Sigmoid colon (tissue), 4 donors: ENCODE results near the gene GPR15.

Source experiments
- EP300 ChIP-seq, 4 donors: sonication (generic); formaldehyde crosslinking; IDR thresholded peaks; one replicate each; pipeline ENCODE4 v1.6.1; 2017; ENCODE audit warnings: antibody characterized with exemption in 4 of 4
- POLR2A ChIP-seq, 2 donors: fragments of 450-650 bp; IDR thresholded peaks; one replicate each; pipeline ENCODE4 v1.6.1; 2016; ENCODE audit warnings: antibody characterized with exemption in 2 of 2, mild to moderate bottlenecking in 2 of 2, moderate library complexity in 2 of 2
- POLR2AphosphoS5 ChIP-seq, 4 donors: sonication (generic); formaldehyde crosslinking; IDR thresholded peaks; one replicate each; pipeline ENCODE4 v1.6.1; 2017; ENCODE audit warnings: antibody characterized with exemption in 4 of 4
- TF ChIP-seq, protein P1 (sequence below), 4 experiments: fragments of 450-650 bp in 3 of 4; fragments of 200-600 bp in 1 of 4; IDR thresholded peaks; one replicate each; pipeline ENCODE4 v1.5.1; 2016 to 2019; ENCODE audit warnings: antibody characterized with exemption in 4 of 4, mild to moderate bottlenecking in 3 of 4, moderate library complexity in 2 of 4

DNA sequence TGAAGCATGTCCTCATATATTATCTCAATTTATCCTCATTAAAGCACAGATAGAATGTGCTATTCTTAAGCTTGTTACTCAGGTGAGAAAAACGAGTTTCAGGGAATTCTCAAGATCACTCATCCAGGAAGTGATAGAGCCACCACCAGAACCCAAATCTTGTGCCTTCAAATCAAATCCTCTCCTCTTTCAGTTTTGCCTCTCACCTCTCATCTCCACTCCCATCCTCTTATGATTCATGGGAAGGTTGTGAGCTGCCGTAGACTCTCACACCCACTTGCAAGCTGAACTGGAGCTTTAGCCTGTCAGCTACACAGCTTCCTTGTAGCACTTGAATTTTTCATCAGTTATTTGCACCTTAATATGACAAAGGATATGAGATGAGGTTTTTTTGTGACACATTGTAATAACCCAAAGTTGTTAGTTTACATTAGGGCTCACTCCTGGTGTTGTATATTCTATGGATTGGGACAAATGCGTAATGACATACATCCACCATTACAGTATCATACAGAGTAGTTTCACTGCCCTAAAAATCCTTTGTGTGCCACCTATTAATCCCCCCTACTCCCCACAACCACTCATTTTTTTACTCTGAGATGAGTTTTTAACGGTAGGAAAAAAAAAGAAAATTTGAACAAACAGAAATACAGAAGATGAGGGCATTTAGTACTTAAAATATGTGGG lies 25.7 kb downstream of the GPR15 start:
- TF ChIP-seq, protein P1, sequence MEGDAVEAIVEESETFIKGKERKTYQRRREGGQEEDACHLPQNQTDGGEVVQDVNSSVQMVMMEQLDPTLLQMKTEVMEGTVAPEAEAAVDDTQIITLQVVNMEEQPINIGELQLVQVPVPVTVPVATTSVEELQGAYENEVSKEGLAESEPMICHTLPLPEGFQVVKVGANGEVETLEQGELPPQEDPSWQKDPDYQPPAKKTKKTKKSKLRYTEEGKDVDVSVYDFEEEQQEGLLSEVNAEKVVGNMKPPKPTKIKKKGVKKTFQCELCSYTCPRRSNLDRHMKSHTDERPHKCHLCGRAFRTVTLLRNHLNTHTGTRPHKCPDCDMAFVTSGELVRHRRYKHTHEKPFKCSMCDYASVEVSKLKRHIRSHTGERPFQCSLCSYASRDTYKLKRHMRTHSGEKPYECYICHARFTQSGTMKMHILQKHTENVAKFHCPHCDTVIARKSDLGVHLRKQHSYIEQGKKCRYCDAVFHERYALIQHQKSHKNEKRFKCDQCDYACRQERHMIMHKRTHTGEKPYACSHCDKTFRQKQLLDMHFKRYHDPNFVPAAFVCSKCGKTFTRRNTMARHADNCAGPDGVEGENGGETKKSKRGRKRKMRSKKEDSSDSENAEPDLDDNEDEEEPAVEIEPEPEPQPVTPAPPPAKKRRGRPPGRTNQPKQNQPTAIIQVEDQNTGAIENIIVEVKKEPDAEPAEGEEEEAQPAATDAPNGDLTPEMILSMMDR (IDR thresholded peaks at IDR 0.05), result no peak
- TF ChIP-seq POLR2AphosphoS5 (IDR thresholded peaks at IDR 0.05) (no peak), POLR2A (IDR thresholded peaks at IDR 0.05) (no peak), EP300 (IDR thresholded peaks at IDR 0.05) (no peak)
